ENCODE data around the gene CKS1B.
"Not testable (repeated sequence)": the region's sequence is repeated elsewhere in the genome, so short reads cannot be mapped to it uniquely, and the experiment has no call there.

DNA sequence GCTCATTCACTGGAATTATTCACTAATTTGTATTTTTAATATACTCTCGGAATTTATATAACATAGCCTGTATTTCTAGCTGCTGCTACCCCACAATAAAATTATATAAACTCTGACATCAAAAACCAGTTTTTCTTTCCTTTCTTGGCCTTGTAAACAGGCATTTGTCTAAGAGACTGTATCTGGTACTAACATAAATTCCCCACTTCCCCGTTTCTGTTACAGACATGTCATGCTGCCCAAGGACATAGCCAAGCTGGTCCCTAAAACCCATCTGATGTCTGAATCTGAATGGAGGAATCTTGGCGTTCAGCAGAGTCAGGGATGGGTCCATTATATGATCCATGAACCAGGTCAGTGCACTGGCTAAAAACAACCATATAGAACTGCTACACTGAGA is 3.3 kb downstream of the CKS1B start:
- TF ChIP-seq, protein P1, sequence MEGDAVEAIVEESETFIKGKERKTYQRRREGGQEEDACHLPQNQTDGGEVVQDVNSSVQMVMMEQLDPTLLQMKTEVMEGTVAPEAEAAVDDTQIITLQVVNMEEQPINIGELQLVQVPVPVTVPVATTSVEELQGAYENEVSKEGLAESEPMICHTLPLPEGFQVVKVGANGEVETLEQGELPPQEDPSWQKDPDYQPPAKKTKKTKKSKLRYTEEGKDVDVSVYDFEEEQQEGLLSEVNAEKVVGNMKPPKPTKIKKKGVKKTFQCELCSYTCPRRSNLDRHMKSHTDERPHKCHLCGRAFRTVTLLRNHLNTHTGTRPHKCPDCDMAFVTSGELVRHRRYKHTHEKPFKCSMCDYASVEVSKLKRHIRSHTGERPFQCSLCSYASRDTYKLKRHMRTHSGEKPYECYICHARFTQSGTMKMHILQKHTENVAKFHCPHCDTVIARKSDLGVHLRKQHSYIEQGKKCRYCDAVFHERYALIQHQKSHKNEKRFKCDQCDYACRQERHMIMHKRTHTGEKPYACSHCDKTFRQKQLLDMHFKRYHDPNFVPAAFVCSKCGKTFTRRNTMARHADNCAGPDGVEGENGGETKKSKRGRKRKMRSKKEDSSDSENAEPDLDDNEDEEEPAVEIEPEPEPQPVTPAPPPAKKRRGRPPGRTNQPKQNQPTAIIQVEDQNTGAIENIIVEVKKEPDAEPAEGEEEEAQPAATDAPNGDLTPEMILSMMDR (IDR thresholded peaks at IDR 0.05; ENCODE audit: insufficient read depth, low read length) = not testable (repeated sequence)
- TF ChIP-seq, protein P2, sequence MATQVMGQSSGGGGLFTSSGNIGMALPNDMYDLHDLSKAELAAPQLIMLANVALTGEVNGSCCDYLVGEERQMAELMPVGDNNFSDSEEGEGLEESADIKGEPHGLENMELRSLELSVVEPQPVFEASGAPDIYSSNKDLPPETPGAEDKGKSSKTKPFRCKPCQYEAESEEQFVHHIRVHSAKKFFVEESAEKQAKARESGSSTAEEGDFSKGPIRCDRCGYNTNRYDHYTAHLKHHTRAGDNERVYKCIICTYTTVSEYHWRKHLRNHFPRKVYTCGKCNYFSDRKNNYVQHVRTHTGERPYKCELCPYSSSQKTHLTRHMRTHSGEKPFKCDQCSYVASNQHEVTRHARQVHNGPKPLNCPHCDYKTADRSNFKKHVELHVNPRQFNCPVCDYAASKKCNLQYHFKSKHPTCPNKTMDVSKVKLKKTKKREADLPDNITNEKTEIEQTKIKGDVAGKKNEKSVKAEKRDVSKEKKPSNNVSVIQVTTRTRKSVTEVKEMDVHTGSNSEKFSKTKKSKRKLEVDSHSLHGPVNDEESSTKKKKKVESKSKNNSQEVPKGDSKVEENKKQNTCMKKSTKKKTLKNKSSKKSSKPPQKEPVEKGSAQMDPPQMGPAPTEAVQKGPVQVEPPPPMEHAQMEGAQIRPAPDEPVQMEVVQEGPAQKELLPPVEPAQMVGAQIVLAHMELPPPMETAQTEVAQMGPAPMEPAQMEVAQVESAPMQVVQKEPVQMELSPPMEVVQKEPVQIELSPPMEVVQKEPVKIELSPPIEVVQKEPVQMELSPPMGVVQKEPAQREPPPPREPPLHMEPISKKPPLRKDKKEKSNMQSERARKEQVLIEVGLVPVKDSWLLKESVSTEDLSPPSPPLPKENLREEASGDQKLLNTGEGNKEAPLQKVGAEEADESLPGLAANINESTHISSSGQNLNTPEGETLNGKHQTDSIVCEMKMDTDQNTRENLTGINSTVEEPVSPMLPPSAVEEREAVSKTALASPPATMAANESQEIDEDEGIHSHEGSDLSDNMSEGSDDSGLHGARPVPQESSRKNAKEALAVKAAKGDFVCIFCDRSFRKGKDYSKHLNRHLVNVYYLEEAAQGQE (IDR thresholded peaks at IDR 0.05; ENCODE audit: insufficient replicate concordance, low read depth) = not testable (repeated sequence)
- TF ChIP-seq POLR2AphosphoS5, GABPA (IDR thresholded peaks at IDR 0.05; ENCODE audit: low read depth): not testable (repeated sequence)

All from HL-60 (cell line).